Measurements from ENCODE around the gene PKLR.

Gene PKLR

DNA sequence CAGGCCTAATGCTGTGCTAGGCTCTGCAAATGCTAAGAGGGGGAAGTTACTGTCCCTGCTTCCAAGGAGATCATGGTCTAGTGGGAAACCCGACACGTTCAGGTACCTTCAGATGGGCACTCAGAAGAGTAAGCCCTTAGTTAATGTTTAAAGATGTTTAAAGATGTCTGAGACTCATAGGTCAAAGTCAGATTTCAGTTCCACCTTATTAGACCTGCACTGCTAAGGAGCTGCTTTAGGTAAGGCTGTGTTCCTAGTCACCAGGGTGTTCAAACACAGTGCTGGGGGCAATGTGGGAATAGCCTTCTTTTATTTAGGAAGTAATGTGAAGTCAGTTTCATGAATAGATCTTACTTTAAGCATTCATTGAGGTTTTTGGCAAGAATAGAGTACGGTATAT lies 15.7 kb upstream of the PKLR start:
- H3K27me3 ChIP-seq (ENCODE audit: insufficient read depth, low read length, poor library complexity), result no peaks in the 10 kb centered on the region
- H3K79me2 ChIP-seq (ENCODE audit: insufficient read depth, low read length), result peaks cover 25% of the 10 kb centered on the region
- H3K9me3 ChIP-seq (ENCODE audit: insufficient read depth, low read length, severe bottlenecking), result no peaks in the 10 kb centered on the region
- H3K4me1 ChIP-seq (ENCODE audit: insufficient read depth, low read length), result peaks cover 19% of the 10 kb centered on the region
- no peak overlapping the region for H3K4me3 ChIP-seq (ENCODE audit: low read depth in 1 of 2, low read length in 2 of 2)
- no peak for DNase-seq
- peaks cover 74% of the 10 kb centered on the region for H3K36me3 ChIP-seq (ENCODE audit: insufficient read depth, low read length)
- no peak overlapping the region for H3K4me2 ChIP-seq (ENCODE audit: insufficient read depth, low read length)
- no peak overlapping the region for H3K9ac ChIP-seq (ENCODE audit: low read depth, low read length)
- no peak overlapping the region for H3K27ac ChIP-seq (ENCODE audit: low read length)
- no peak for ATAC-seq (ENCODE audit: insufficient read depth, low read depth)
- no peak overlapping the region for H2AFZ ChIP-seq (ENCODE audit: low read depth, low read length)
- peaks cover 22% of the 10 kb centered on the region; the same call in 1 of the 2 replicates for H4K20me1 ChIP-seq (ENCODE audit: insufficient read depth, low read length)
- TF ChIP-seq, protein P1, sequence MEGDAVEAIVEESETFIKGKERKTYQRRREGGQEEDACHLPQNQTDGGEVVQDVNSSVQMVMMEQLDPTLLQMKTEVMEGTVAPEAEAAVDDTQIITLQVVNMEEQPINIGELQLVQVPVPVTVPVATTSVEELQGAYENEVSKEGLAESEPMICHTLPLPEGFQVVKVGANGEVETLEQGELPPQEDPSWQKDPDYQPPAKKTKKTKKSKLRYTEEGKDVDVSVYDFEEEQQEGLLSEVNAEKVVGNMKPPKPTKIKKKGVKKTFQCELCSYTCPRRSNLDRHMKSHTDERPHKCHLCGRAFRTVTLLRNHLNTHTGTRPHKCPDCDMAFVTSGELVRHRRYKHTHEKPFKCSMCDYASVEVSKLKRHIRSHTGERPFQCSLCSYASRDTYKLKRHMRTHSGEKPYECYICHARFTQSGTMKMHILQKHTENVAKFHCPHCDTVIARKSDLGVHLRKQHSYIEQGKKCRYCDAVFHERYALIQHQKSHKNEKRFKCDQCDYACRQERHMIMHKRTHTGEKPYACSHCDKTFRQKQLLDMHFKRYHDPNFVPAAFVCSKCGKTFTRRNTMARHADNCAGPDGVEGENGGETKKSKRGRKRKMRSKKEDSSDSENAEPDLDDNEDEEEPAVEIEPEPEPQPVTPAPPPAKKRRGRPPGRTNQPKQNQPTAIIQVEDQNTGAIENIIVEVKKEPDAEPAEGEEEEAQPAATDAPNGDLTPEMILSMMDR (IDR thresholded peaks at IDR 0.05; ENCODE audit: borderline replicate concordance, extremely low read depth, low read length, poor library complexity, severe bottlenecking), result no peak
- TF ChIP-seq EZH2 (IDR thresholded peaks at IDR 0.05; ENCODE audit: borderline replicate concordance, low read depth, low read length, severe bottlenecking), result no peak

DNA sequence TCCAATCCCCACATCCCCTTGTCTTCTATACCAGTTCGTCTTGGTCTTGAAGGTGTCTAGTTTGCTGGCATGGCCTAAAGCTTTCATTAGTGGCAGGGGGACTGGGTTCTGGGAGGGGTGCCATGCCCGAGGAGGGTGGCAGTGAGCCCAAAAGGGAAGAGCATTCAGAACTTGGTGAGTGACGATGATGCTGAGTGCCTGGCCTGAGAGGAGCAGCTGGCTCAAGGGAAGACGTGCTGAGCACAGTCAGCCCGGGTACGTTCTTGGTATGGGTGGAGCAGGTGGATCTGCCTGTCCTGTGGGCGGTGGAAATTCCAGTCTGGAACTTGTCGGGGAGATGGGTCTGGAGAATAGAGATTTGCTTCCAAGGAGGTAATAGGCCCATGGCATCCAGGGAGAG lies 12.0 kb upstream of the PKLR start:
- ATAC-seq (ENCODE audit: insufficient read depth, low read depth) (no peak), DNase-seq (no peak)
- Histone ChIP-seq H3K9ac (ENCODE audit: low read depth, low read length) (no peak overlapping the region), H3K27ac (ENCODE audit: low read length) (no peak overlapping the region), H3K9me3 (ENCODE audit: insufficient read depth, low read length, severe bottlenecking) (no peaks in the 10 kb centered on the region), H3K79me2 (ENCODE audit: insufficient read depth, low read length) (peaks cover 58% of the 10 kb centered on the region), H3K27me3 (ENCODE audit: insufficient read depth, low read length, poor library complexity) (no peaks in the 10 kb centered on the region), H2AFZ (ENCODE audit: low read depth, low read length) (no peak overlapping the region), H3K36me3 (ENCODE audit: insufficient read depth, low read length) (peaks cover 67% of the 10 kb centered on the region), H3K4me1 (ENCODE audit: insufficient read depth, low read length) (peaks cover 37% of the 10 kb centered on the region), H3K4me2 (ENCODE audit: insufficient read depth, low read length) (peak overlapping the region; percentile 27; the same call in 1 of the 2 replicates), H4K20me1 (ENCODE audit: insufficient read depth, low read length) (peaks cover 22% of the 10 kb centered on the region; the same call in 1 of the 2 replicates), H3K4me3 (ENCODE audit: low read depth in 1 of 2, low read length in 2 of 2) (no peak overlapping the region)
- TF ChIP-seq, protein P1 (IDR thresholded peaks at IDR 0.05; ENCODE audit: borderline replicate concordance, extremely low read depth, low read length, poor library complexity, severe bottlenecking), result no peak
- no peak for TF ChIP-seq EZH2 (IDR thresholded peaks at IDR 0.05; ENCODE audit: borderline replicate concordance, low read depth, low read length, severe bottlenecking)

DNA sequence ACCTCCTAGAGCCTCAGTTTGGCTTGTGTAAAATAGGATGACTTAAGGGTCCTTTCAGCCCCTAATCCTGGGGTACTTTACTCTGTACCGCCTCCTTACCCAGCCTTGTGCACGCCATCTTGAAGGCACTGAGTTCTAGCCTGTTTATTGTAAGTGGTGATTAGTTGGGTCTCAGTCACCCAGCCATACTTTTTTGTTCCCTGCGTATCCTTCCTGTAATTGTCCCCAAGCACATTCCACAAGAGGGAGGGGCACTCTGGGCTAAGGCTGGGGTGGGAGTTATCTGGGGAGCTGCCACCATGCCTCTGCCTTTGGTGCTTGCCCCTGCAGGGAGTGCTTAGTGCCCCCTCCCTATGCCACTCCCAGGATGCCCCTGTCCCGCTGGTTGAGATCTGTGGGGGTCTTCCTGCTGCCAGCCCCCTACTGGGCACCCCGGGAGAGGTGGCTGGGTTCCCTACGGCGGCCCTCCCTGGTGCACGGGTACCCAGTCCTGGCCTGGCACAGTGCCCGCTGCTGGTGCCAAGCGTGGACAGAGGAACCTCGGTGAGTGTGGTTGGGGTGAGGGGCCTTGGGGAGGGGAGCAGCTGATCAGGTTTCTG lies 8.3 kb upstream of the PKLR start:
- H2AFZ ChIP-seq (ENCODE audit: low read depth, low read length), result peak overlapping the region; percentile 73

More for the DNA sequence above, 8.3 kb upstream of the PKLR start:
- Histone ChIP-seq H3K27me3 (ENCODE audit: insufficient read depth, low read length, poor library complexity) (no peaks in the 10 kb centered on the region), H3K79me2 (ENCODE audit: insufficient read depth, low read length) (peaks cover 52% of the 10 kb centered on the region), H3K36me3 (ENCODE audit: insufficient read depth, low read length) (peaks cover 45% of the 10 kb centered on the region), H3K9me3 (ENCODE audit: insufficient read depth, low read length, severe bottlenecking) (no peaks in the 10 kb centered on the region), H4K20me1 (ENCODE audit: insufficient read depth, low read length) (peaks cover 22% of the 10 kb centered on the region; the same call in 1 of the 2 replicates), H3K4me3 (ENCODE audit: low read depth in 1 of 2, low read length in 2 of 2) (peak overlapping the region; percentile 56 to 75), H3K4me2 (ENCODE audit: insufficient read depth, low read length) (peak overlapping the region; percentile 73), H3K4me1 (ENCODE audit: insufficient read depth, low read length) (peaks cover 47% of the 10 kb centered on the region), H3K9ac (ENCODE audit: low read depth, low read length) (peak overlapping the region; percentile 73), H3K27ac (ENCODE audit: low read length) (peak overlapping the region; percentile 89)
- ATAC-seq (ENCODE audit: insufficient read depth, low read depth) (no peak), DNase-seq (peak; percentile 33)
- TF ChIP-seq, protein P1 (IDR thresholded peaks at IDR 0.05; ENCODE audit: borderline replicate concordance, extremely low read depth, low read length, poor library complexity, severe bottlenecking), result no peak
- TF ChIP-seq EZH2 (IDR thresholded peaks at IDR 0.05; ENCODE audit: borderline replicate concordance, low read depth, low read length, severe bottlenecking), result no peak

Measured in DND-41 (cell line).